PC-9 (cell line): ENCODE measurements around the gene STAP2. TPM values are rescaled to one million over a fixed set of nuclear protein-coding genes. Genes with fewer than 3 reads are reported as not detected.
A peak's percentile ranks its signal among the peaks of the same experiment; 100 is the strongest.

Experiments used
- BruUV-seq: library from RNA; stranded (reverse); fragments of 400-500 nt; replicated peaks from 2 replicates; lab custom pipeline; 2021; lab: Mats Ljungman, UMichigan
- CTCF ChIA-PET: fragments of 300-600 bp; sonication (Branson Sonifier 250); formaldehyde crosslinking; loops from one replicate; lab custom pipeline; 2022; ENCODE audit warnings: antibody characterized with exemption; lab: Charles Lee
- POLR2A ChIA-PET: fragments of 300-600 bp; sonication (Branson Sonifier 250); formaldehyde crosslinking; loops from one replicate; lab custom pipeline; 2022; ENCODE audit warnings: antibody characterized with exemption; ENCODE audit not compliant: unreplicated experiment; lab: Charles Lee
- DNase-seq, 2 experiments: peaks; one replicate each; pipeline versions ENCODE4 v3.0.0 to v3.0.0-alpha.2; 2015 to 2022; ENCODE audit warnings: mixed read lengths in 1 of 2
- H2AFZ ChIP-seq: fragments of 200-600 bp; sonication (generic); 2 replicates; pipeline ENCODE4 v1.8.1; 2017; ENCODE audit warnings: antibody characterized with exemption
- H3F3A ChIP-seq: fragments of 200-600 bp; sonication (generic); 2 replicates; pipeline ENCODE4 v1.8.1; 2017; ENCODE audit warnings: antibody characterized with exemption, mild to moderate bottlenecking, low read depth; ENCODE audit not compliant: insufficient read depth
- H3K27ac ChIP-seq: fragments of 200-600 bp; sonication (generic); 2 replicates; pipeline ENCODE4 v1.6.1; 2016; ENCODE audit warnings: mixed run types
- H3K27me3 ChIP-seq: fragments of 200-600 bp; sonication (generic); 2 replicates; pipeline ENCODE4 v1.6.1; 2016; ENCODE audit warnings: low read depth, mixed run types; ENCODE audit not compliant: insufficient read depth
- H3K36me3 ChIP-seq: fragments of 200-600 bp; sonication (generic); 2 replicates; pipeline ENCODE4 v1.6.1; 2016; ENCODE audit warnings: low read depth, mixed run types
- H3K4me1 ChIP-seq: fragments of 200-600 bp; sonication (generic); replicated peaks from 2 replicates; pipeline ENCODE4 v1.6.1; 2016; ENCODE audit warnings: mixed run types; ENCODE audit not compliant: insufficient read depth
- H3K4me2 ChIP-seq: fragments of 200-600 bp; sonication (generic); 2 replicates; pipeline ENCODE4 v1.6.1; 2017; ENCODE audit warnings: mixed run types
- H3K4me3 ChIP-seq: fragments of 200-600 bp; sonication (generic); 2 replicates; pipeline ENCODE4 v1.6.1; 2016; ENCODE audit warnings: mixed run types
- H3K79me2 ChIP-seq: fragments of 200-600 bp; sonication (generic); 2 replicates; pipeline ENCODE4 v1.6.1; 2017; ENCODE audit warnings: low read depth, mixed run types
- H3K9me2 ChIP-seq: fragments of 200-600 bp; sonication (generic); 2 replicates; pipeline ENCODE4 v1.8.1; 2017; ENCODE audit warnings: mild to moderate bottlenecking; ENCODE audit not compliant: insufficient read depth
- H3K9me3 ChIP-seq: fragments of 200-600 bp; sonication (generic); 2 replicates; pipeline ENCODE4 v1.8.1; 2016; ENCODE audit warnings: low read depth; ENCODE audit not compliant: insufficient read depth
- H4K20me1 ChIP-seq: fragments of 200-600 bp; sonication (generic); 2 replicates; pipeline ENCODE4 v1.8.1; 2017; ENCODE audit not compliant: insufficient read depth
- EZH2 ChIP-seq: fragments of 200-600 bp; sonication (generic); IDR thresholded peaks from 2 replicates; pipeline ENCODE4 v1.8.0; 2017; ENCODE audit warnings: antibody characterized with exemption, low read depth
- intact Hi-C: fragments of 100-400 bp; cut with micrococcal nuclease; formaldehyde crosslinking; loops from one replicate; pipeline ENCODE4 v1.10.0; 2022; ENCODE audit not compliant: unreplicated experiment
- total RNA-seq: library from RNA; stranded (reverse); gene quantifications from 2 replicates; pipeline ENCODE4 v1.2.3, GENCODE V29; 2021
- TF ChIP-seq, protein P1 (sequence below): fragments of 200-600 bp; sonication (generic); conservative IDR thresholded peaks from 2 replicates; pipeline ENCODE4 v1.6.1; 2017; ENCODE audit warnings: mixed run types, antibody characterized with exemption, mild to moderate bottlenecking, moderate library complexity

STAP2 gene
- total RNA-seq, 1 experiment from 2014 or later: 29.8 TPM

DNA sequence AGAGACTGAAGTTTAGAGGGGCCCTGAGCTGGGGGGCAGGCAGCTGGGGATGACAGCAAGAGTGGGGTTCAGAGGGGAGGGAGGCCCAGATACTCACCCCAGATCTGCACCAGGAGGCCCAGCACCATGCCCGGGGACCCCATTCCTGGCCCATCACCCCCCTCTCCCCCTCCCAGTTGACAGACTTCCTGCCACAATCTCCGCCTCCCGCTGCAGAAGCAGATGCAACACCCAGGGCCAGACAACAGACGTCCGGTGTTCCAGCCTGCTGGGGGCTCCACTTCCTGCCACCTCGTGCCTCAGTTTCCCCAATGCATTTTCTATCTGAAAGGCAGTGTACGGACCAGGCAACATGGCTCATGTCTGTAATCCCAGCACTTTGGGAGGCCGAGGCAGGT, 36.4 kb downstream of the STAP2 start, which contains the start of gene TMIGD2:
TMIGD2 (minus strand) TSS at position 147 of the 398 bp plus-strand sequence; CDS start at position 143, 4 bp downstream.
- Histone ChIP-seq H3K27me3 (no peaks in the 10 kb centered on the region), H3K4me1 (no peaks in the 10 kb centered on the region), H3K36me3 (no peaks in the 10 kb centered on the region), H2AFZ (no peak within 1 kb of the TSS), H3K27ac (no peak within 1 kb of the TSS), H3K4me3 (no peak within 1 kb of the TSS), H3K79me2 (no peaks in the 10 kb centered on the region), H3K9me3 (no peaks in the 10 kb centered on the region), H3K4me2 (peak within 1 kb of the TSS; percentile 2; the same call in 1 of the 2 replicates), H3F3A (no peaks in the 10 kb centered on the region; the same call in 1 of the 2 replicates), H3K9me2 (no peaks in the 10 kb centered on the region), H4K20me1 (no peaks in the 10 kb centered on the region)
- POLR2A ChIA-PET: no interaction called here
- CTCF ChIA-PET: no interaction called here
- TF ChIP-seq, protein P1, sequence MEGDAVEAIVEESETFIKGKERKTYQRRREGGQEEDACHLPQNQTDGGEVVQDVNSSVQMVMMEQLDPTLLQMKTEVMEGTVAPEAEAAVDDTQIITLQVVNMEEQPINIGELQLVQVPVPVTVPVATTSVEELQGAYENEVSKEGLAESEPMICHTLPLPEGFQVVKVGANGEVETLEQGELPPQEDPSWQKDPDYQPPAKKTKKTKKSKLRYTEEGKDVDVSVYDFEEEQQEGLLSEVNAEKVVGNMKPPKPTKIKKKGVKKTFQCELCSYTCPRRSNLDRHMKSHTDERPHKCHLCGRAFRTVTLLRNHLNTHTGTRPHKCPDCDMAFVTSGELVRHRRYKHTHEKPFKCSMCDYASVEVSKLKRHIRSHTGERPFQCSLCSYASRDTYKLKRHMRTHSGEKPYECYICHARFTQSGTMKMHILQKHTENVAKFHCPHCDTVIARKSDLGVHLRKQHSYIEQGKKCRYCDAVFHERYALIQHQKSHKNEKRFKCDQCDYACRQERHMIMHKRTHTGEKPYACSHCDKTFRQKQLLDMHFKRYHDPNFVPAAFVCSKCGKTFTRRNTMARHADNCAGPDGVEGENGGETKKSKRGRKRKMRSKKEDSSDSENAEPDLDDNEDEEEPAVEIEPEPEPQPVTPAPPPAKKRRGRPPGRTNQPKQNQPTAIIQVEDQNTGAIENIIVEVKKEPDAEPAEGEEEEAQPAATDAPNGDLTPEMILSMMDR: no peak
- TF ChIP-seq EZH2: no peak
- no TSS peak for BruUV-seq
- intact Hi-C loops: no loop called here
- no peak for DNase-seq

DNA sequence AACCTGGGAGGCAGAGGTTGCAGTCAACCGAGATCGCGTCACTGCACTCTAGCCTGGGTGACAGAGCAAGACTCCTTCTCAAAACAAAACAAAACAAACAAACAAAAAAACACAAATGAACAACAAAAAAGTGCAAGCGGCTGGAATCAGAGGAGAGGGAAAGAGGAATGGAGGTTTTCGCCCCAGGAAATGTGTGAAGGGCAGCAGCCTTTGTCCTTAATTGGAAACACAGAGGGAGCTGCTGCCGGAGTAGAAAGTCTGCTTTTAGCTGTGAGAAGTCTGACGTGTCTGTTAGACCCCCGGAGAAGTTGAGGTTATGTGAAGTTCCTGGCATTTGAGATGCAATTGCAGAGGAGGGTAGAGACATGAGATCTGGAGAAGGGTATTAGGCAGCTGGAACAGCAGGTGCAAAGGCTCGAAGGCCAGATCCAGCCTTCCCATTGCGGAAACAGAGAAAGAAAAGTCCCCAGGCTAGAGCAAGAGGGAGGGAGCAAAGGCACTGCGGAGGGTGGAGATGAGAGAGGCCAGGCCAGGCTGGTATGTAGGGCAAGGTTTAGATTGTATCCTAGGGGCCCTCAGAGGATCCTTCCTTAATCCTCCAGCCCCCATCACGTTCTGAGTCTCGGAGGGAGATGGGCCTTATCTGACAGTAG, 36.9 kb downstream of the STAP2 start:
- H3K9me3 ChIP-seq: no peaks in the 10 kb centered on the region
- H3K9me2 ChIP-seq: no peaks in the 10 kb centered on the region
- H3K27ac ChIP-seq: no peak overlapping the region
- TF ChIP-seq EZH2: no peak
- TF ChIP-seq, protein P1: no peak
- H4K20me1 ChIP-seq: no peaks in the 10 kb centered on the region
- BruUV-seq: no TSS peak
- no peaks in the 10 kb centered on the region for H3K27me3 ChIP-seq
- H3K4me1 ChIP-seq: no peaks in the 10 kb centered on the region
- no peak for DNase-seq
- intact Hi-C loops: no loop called here
- H3K4me2 ChIP-seq: peak overlapping the region; percentile 2; the same call in 1 of the 2 replicates
- CTCF ChIA-PET: no interaction called here
- H2AFZ ChIP-seq: no peak overlapping the region
- H3F3A ChIP-seq: no peaks in the 10 kb centered on the region; the same call in 1 of the 2 replicates
- no peaks in the 10 kb centered on the region for H3K79me2 ChIP-seq
- POLR2A ChIA-PET: interaction anchor here (0.6 kb wide), 1 partner anchor 89 kb away, joined by 3 read pairs; no protein-coding TSS in a partner anchor
- no peaks in the 10 kb centered on the region for H3K36me3 ChIP-seq
- H3K4me3 ChIP-seq: no peak overlapping the region

GRCh38 chr19:4300589-4300988, 38.0 kb downstream of the STAP2 start:
- no peaks in the 10 kb centered on the region for H3K79me2 ChIP-seq
- H3K9me3 ChIP-seq: no peaks in the 10 kb centered on the region
- DNase-seq: no peak
- POLR2A ChIA-PET: no interaction called here
- no peak overlapping the region for H3K27ac ChIP-seq
- no TSS peak for BruUV-seq
- H3K27me3 ChIP-seq: no peaks in the 10 kb centered on the region
- H3K4me3 ChIP-seq: no peak overlapping the region
- intact Hi-C loops: no loop called here
- no peaks in the 10 kb centered on the region for H3K9me2 ChIP-seq
- no peaks in the 10 kb centered on the region for H4K20me1 ChIP-seq
- H3K4me2 ChIP-seq: no peak overlapping the region
- TF ChIP-seq, protein P1: no peak
- no peak for TF ChIP-seq EZH2
- H3F3A ChIP-seq: no peaks in the 10 kb centered on the region; the same call in 1 of the 2 replicates
- H2AFZ ChIP-seq: no peak overlapping the region
- CTCF ChIA-PET: no interaction called here
- H3K4me1 ChIP-seq: no peaks in the 10 kb centered on the region
- H3K36me3 ChIP-seq: no peaks in the 10 kb centered on the region
